Measurements from ENCODE around the gene IFIH1. TPM values are rescaled to one million over a fixed set of nuclear protein-coding genes. Genes with fewer than 3 reads are reported as not detected.

The IFIH1 gene
- polyA plus RNA-seq, 6 donors from 2014 or later = 12.3 to 47.9 (median 41.2) TPM

- H3K9me3 Mint-ChIP-seq = no peaks in the 10 kb centered on the region
- H3K4me1 Mint-ChIP-seq = peaks cover 0 to 11% (median 11%) of the 10 kb centered on the region in 3 donors
- peaks cover 0 to 6% (median 4%) of the 10 kb centered on the region in 3 donors for H3K27me3 Mint-ChIP-seq
- DNase-seq (no peak), ATAC-seq (ENCODE audit: low read depth in 2 of 2) (no peak)
- no peak overlapping the region for H3K4me3 Mint-ChIP-seq
- peak overlapping the region in 2 of 6 donors; percentile 39 to 62 for H3K27ac Mint-ChIP-seq
- peaks cover 8 to 13% of the 10 kb centered on the region in 2 donors for H3K36me3 Mint-ChIP-seq
These were observed 57.2 kb downstream of the IFIH1 start for GRCh38 chr2:162261032-162261945.

- H3K9me3 Mint-ChIP-seq = peaks cover 0 to 4% (median 0%) of the 10 kb centered on the region in 7 donors
- peaks cover 5 to 9% (median 6%) of the 10 kb centered on the region in 3 donors for H3K27me3 Mint-ChIP-seq
- peaks cover 0 to 11% (median 11%) of the 10 kb centered on the region in 3 donors for H3K4me1 Mint-ChIP-seq
- no peak overlapping the region for H3K4me3 Mint-ChIP-seq
- DNase-seq = no peak
- no peak for ATAC-seq (ENCODE audit: low read depth in 2 of 2)
- no peaks in the 10 kb centered on the region for H3K36me3 Mint-ChIP-seq
- no peak overlapping the region for H3K27ac Mint-ChIP-seq
These were observed 59.8 kb downstream of the IFIH1 start for GRCh38 chr2:162258686-162259085.

GRCh38 chr2:162258169-162258568, 60.3 kb downstream of the IFIH1 start:
- no peak for ATAC-seq (ENCODE audit: low read depth in 2 of 2)
- Mint-ChIP-seq H3K27ac (no peak overlapping the region), H3K4me3 (no peak overlapping the region), H3K36me3 (no peaks in the 10 kb centered on the region), H3K4me1 (peaks cover 0 to 11% (median 11%) of the 10 kb centered on the region in 3 donors), H3K9me3 (peaks cover 0 to 4% (median 0%) of the 10 kb centered on the region in 7 donors), H3K27me3 (peaks cover 5 to 12% (median 6%) of the 10 kb centered on the region in 3 donors)
- no peak for DNase-seq

- ATAC-seq (ENCODE audit: low read depth in 2 of 2) (no peak), DNase-seq (no peak)
- Mint-ChIP-seq H3K36me3 (no peaks in the 10 kb centered on the region), H3K27me3 (peaks cover 5 to 12% (median 6%) of the 10 kb centered on the region in 3 donors), H3K4me3 (no peak overlapping the region), H3K9me3 (peaks cover 0 to 4% (median 0%) of the 10 kb centered on the region in 7 donors), H3K27ac (no peak overlapping the region), H3K4me1 (peaks cover 0 to 11% (median 11%) of the 10 kb centered on the region in 3 donors)
These were observed 61.1 kb downstream of the IFIH1 start for GRCh38 chr2:162257425-162257824.

GRCh38 chr2:162256591-162256991, 61.9 kb downstream of the IFIH1 start:
- DNase-seq (no peak), ATAC-seq (ENCODE audit: low read depth in 2 of 2) (no peak)
- Mint-ChIP-seq H3K9me3 (peaks cover 0 to 4% (median 0%) of the 10 kb centered on the region in 7 donors), H3K36me3 (no peaks in the 10 kb centered on the region), H3K27me3 (peaks cover 5 to 12% (median 6%) of the 10 kb centered on the region in 3 donors), H3K4me3 (no peak overlapping the region), H3K27ac (no peak overlapping the region), H3K4me1 (peaks cover 0 to 6% (median 6%) of the 10 kb centered on the region in 3 donors)

- DNase-seq (no peak), ATAC-seq (ENCODE audit: low read depth in 2 of 2) (no peak)
- Mint-ChIP-seq H3K4me1 (no peaks in the 10 kb centered on the region), H3K27ac (no peak overlapping the region), H3K4me3 (no peak overlapping the region), H3K36me3 (peaks cover 0 to 3% of the 10 kb centered on the region in 2 donors), H3K27me3 (peaks cover 5 to 15% (median 14%) of the 10 kb centered on the region in 3 donors), H3K9me3 (peaks cover 0 to 13% (median 2%) of the 10 kb centered on the region in 7 donors)
These were observed 64.1 kb downstream of the IFIH1 start for GRCh38 chr2:162254236-162254871.

GRCh38 chr2:162253435-162253834, 65.0 kb downstream of the IFIH1 start:
- ATAC-seq (ENCODE audit: low read depth in 2 of 2) = no peak
- H3K27me3 Mint-ChIP-seq = peaks cover 5 to 11% (median 9%) of the 10 kb centered on the region in 3 donors
- no peak for DNase-seq
- H3K27ac Mint-ChIP-seq = no peak overlapping the region
- H3K4me1 Mint-ChIP-seq = no peaks in the 10 kb centered on the region
- H3K4me3 Mint-ChIP-seq = no peak overlapping the region
- H3K9me3 Mint-ChIP-seq = peaks cover 0 to 15% (median 2%) of the 10 kb centered on the region in 7 donors
- peaks cover 0 to 5% of the 10 kb centered on the region in 2 donors for H3K36me3 Mint-ChIP-seq

- peaks cover 0 to 15% (median 2%) of the 10 kb centered on the region in 7 donors for H3K9me3 Mint-ChIP-seq
- H3K27me3 Mint-ChIP-seq = peaks cover 11 to 15% (median 15%) of the 10 kb centered on the region in 3 donors
- H3K36me3 Mint-ChIP-seq = peaks cover 0 to 5% of the 10 kb centered on the region in 2 donors
- ATAC-seq (ENCODE audit: low read depth in 2 of 2) (no peak), DNase-seq (no peak)
- no peak overlapping the region for H3K27ac Mint-ChIP-seq
- H3K4me3 Mint-ChIP-seq = no peak overlapping the region
- H3K4me1 Mint-ChIP-seq = no peaks in the 10 kb centered on the region
These were observed 66.3 kb downstream of the IFIH1 start for GRCh38 chr2:162252153-162252552.

- H3K27me3 Mint-ChIP-seq = peaks cover 14 to 22% (median 14%) of the 10 kb centered on the region in 3 donors
These were observed 72.7 kb downstream of the IFIH1 start for GRCh38 chr2:162245781-162246180.

GRCh38 chr2:162245061-162245460, 73.4 kb downstream of the IFIH1 start:
- H3K4me3 Mint-ChIP-seq = no peak overlapping the region
- H3K27ac Mint-ChIP-seq = no peak overlapping the region
- peaks cover 13 to 25% (median 17%) of the 10 kb centered on the region in 3 donors for H3K27me3 Mint-ChIP-seq
- H3K4me1 Mint-ChIP-seq = no peaks in the 10 kb centered on the region
- DNase-seq (no peak), ATAC-seq (ENCODE audit: low read depth in 2 of 2) (no peak)
- H3K9me3 Mint-ChIP-seq = peaks cover 0 to 9% (median 0%) of the 10 kb centered on the region in 7 donors
- peaks cover 0 to 5% of the 10 kb centered on the region in 2 donors for H3K36me3 Mint-ChIP-seq

More at GRCh38 chr2:162245781-162246180, 72.7 kb downstream of the IFIH1 start:
- H3K36me3 Mint-ChIP-seq = peaks cover 0 to 5% of the 10 kb centered on the region in 2 donors
- H3K9me3 Mint-ChIP-seq = peaks cover 0 to 15% (median 1%) of the 10 kb centered on the region in 7 donors
- no peaks in the 10 kb centered on the region for H3K4me1 Mint-ChIP-seq
- ATAC-seq (ENCODE audit: low read depth in 2 of 2) (no peak), DNase-seq (no peak)
- H3K4me3 Mint-ChIP-seq = no peak overlapping the region
- peak overlapping the region in 1 of 6 donors; percentile 33 for H3K27ac Mint-ChIP-seq

GRCh38 chr2:162244541-162245031, 73.9 kb downstream of the IFIH1 start:
- no peak for ATAC-seq (ENCODE audit: low read depth in 2 of 2)

GRCh38 chr2:162243715-162244114, 74.8 kb downstream of the IFIH1 start:
- ATAC-seq (ENCODE audit: low read depth in 2 of 2) (no peak), DNase-seq (no peak)
- Mint-ChIP-seq H3K9me3 (no peaks in the 10 kb centered on the region), H3K36me3 (no peaks in the 10 kb centered on the region), H3K27me3 (peaks cover 25 to 31% (median 27%) of the 10 kb centered on the region in 3 donors), H3K4me1 (no peaks in the 10 kb centered on the region), H3K27ac (no peak overlapping the region), H3K4me3 (no peak overlapping the region)

More at GRCh38 chr2:162244541-162245031, 73.9 kb downstream of the IFIH1 start:
- H3K27me3 Mint-ChIP-seq = peaks cover 17 to 25% (median 21%) of the 10 kb centered on the region in 3 donors
- H3K9me3 Mint-ChIP-seq = peaks cover 0 to 4% (median 0%) of the 10 kb centered on the region in 7 donors
- H3K4me1 Mint-ChIP-seq = no peaks in the 10 kb centered on the region
- no peak for DNase-seq
- H3K36me3 Mint-ChIP-seq = peaks cover 0 to 5% of the 10 kb centered on the region in 2 donors
- no peak overlapping the region for H3K4me3 Mint-ChIP-seq
- H3K27ac Mint-ChIP-seq = no peak overlapping the region

GRCh38 chr2:162243294-162243693, 75.2 kb downstream of the IFIH1 start, which contains the start of gene FAP:
FAP (minus strand) TSS chr2:162243445; CDS start chr2:162243327, 118 bp downstream.
- Mint-ChIP-seq H3K36me3 (no peaks in the 10 kb centered on the region), H3K27ac (no peak within 1 kb of the TSS), H3K4me3 (no peak within 1 kb of the TSS), H3K9me3 (no peaks in the 10 kb centered on the region), H3K27me3 (peaks cover 25 to 30% (median 27%) of the 10 kb centered on the region in 3 donors), H3K4me1 (no peaks in the 10 kb centered on the region)
- ATAC-seq (ENCODE audit: low read depth in 2 of 2) (no peak), DNase-seq (no peak)

All from naive B cell (primary cell).